GM04503 (cell line): ENCODE measurements around the gene SAYSD1.
A peak's percentile ranks its signal among the peaks of the same experiment; 100 is the strongest.

Experiments
- DNase-seq: peaks from one replicate; pipeline ENCODE4 v3.0.0-alpha.2; 2012; ENCODE audit warnings: low read depth

Gene SAYSD1

GRCh38 chr6:39079197-39080125 is 35.5 kb downstream of the SAYSD1 start:
- no peak for DNase-seq

- no peak for DNase-seq
Observed at GRCh38 chr6:39078695-39079094, 36.3 kb downstream of the SAYSD1 start.

GRCh38 chr6:39077882-39078594 is 36.9 kb downstream of the SAYSD1 start:
- DNase-seq, result no peak

- DNase-seq, result no peak
Observed at GRCh38 chr6:39076623-39077535, 38.1 kb downstream of the SAYSD1 start.

GRCh38 chr6:39075807-39076622 is 39.0 kb downstream of the SAYSD1 start:
- DNase-seq, result no peak

GRCh38 chr6:39075010-39075686 is 39.8 kb downstream of the SAYSD1 start:
- no peak for DNase-seq

- no peak for DNase-seq
Observed at GRCh38 chr6:39074486-39074885, 40.5 kb downstream of the SAYSD1 start.

GRCh38 chr6:39073471-39074355 is 41.3 kb downstream of the SAYSD1 start:
- no peak for DNase-seq

GRCh38 chr6:39072830-39073229 is 42.2 kb downstream of the SAYSD1 start:
- DNase-seq, result no peak

- DNase-seq, result no peak
Observed at GRCh38 chr6:39068391-39068790, 46.6 kb downstream of the SAYSD1 start.

GRCh38 chr6:39065561-39065960 is 49.4 kb downstream of the SAYSD1 start:
- no peak for DNase-seq

- no peak for DNase-seq
Observed at GRCh38 chr6:39063526-39063925, 51.5 kb downstream of the SAYSD1 start.

- DNase-seq, result no peak
Observed at GRCh38 chr6:39062014-39062740, 52.8 kb downstream of the SAYSD1 start.

- DNase-seq, result no peak
Observed at GRCh38 chr6:39061588-39061987, 53.4 kb downstream of the SAYSD1 start.

- no peak for DNase-seq
Observed at GRCh38 chr6:39061182-39061581, 53.8 kb downstream of the SAYSD1 start.

GRCh38 chr6:39060467-39061160 is 54.4 kb downstream of the SAYSD1 start:
- DNase-seq, result no peak

- peak; percentile 0 for DNase-seq
Observed at GRCh38 chr6:39059496-39060310, 55.3 kb downstream of the SAYSD1 start.
